CD4-positive, alpha-beta memory T cell (primary cell): ENCODE results near the gene OMG. TPM values are rescaled to one million over a fixed set of nuclear protein-coding genes. Genes with fewer than 3 reads are reported as not detected.
A peak's percentile ranks its signal among the peaks of the same experiment; 100 is the strongest.
"Not testable (repeated sequence)": the region's sequence is repeated elsewhere in the genome, so short reads cannot be mapped to it uniquely, and the experiment has no call there.

Experiments used
- CTCF ChIA-PET: fragments of 350-600 bp; sonication (Branson Sonifier 250); formaldehyde crosslinking; loops from one replicate; lab custom pipeline; 2021; ENCODE audit warnings: inconsistent platforms; ENCODE audit not compliant: partially characterized antibody; lab: Charles Lee
- POLR2A ChIA-PET: fragments of 350-600 bp; sonication (Branson Sonifier 250); formaldehyde crosslinking; loops from one replicate; lab custom pipeline; 2021; ENCODE audit not compliant: partially characterized antibody; lab: Charles Lee
- DNase-seq, 5 donors: peaks; one replicate each; pipeline versions ENCODE4 v3.0.0 to v3.0.0-alpha.2; 2020 to 2022; ENCODE audit warnings: mixed read lengths in 1 of 5
- H3K27ac ChIP-seq: one replicate; pipeline ENCODE4 v1.7.0; 2013; ENCODE audit warnings: low read depth, low read length
- H3K27me3 ChIP-seq: 2 replicates; pipeline ENCODE4 v1.7.0; 2013; ENCODE audit warnings: mild to moderate bottlenecking, low read length, moderate library complexity; ENCODE audit not compliant: insufficient read depth
- H3K36me3 ChIP-seq: 2 replicates; pipeline ENCODE4 v1.7.0; 2013; ENCODE audit warnings: mild to moderate bottlenecking, low read length, moderate library complexity; ENCODE audit not compliant: insufficient read depth
- H3K4me1 ChIP-seq: 2 replicates; pipeline ENCODE4 v1.7.0; 2013; ENCODE audit warnings: mild to moderate bottlenecking, low read length, moderate library complexity; ENCODE audit not compliant: insufficient read depth
- H3K4me3 ChIP-seq, 2 donors: one replicate each; pipeline ENCODE4 v1.7.0; 2013; ENCODE audit warnings: low read length in 2 of 2, mild to moderate bottlenecking in 1 of 2
- H3K9me3 ChIP-seq, 2 donors: one replicate each; pipeline ENCODE4 v1.7.0; 2013; ENCODE audit warnings: low read length in 2 of 2, control low read depth in 1 of 2; ENCODE audit not compliant: control insufficient read depth in 1 of 2
- H3K27ac Mint-ChIP-seq, 7 donors: one replicate each; pipeline ENCODE4 v1.8.0; 2020 to 2021; ENCODE audit warnings: mixed read lengths in 7 of 7, mild to moderate bottlenecking in 6 of 7, inconsistent platforms in 3 of 7, moderate library complexity in 3 of 7
- H3K27me3 Mint-ChIP-seq, 2 donors: one replicate each; pipeline ENCODE4 v1.8.0; 2020 to 2021; ENCODE audit warnings: mixed read lengths in 2 of 2
- H3K36me3 Mint-ChIP-seq, 2 donors: one replicate each; pipeline ENCODE4 v1.8.0; 2020 to 2021; ENCODE audit warnings: mixed read lengths in 2 of 2, inconsistent platforms in 1 of 2, mild to moderate bottlenecking in 1 of 2
- H3K4me1 Mint-ChIP-seq, 4 donors: one replicate each; pipeline ENCODE4 v1.8.0; 2020 to 2021; ENCODE audit warnings: mixed read lengths in 4 of 4, mild to moderate bottlenecking in 1 of 4
- H3K4me3 Mint-ChIP-seq, 8 donors: one replicate each; pipeline ENCODE4 v1.8.0; 2020 to 2021; ENCODE audit warnings: mixed read lengths in 8 of 8, mild to moderate bottlenecking in 7 of 8, moderate library complexity in 6 of 8, inconsistent platforms in 3 of 8
- H3K9me3 Mint-ChIP-seq, 8 donors: one replicate each; pipeline ENCODE4 v1.8.0; 2020 to 2021; ENCODE audit warnings: mixed read lengths in 8 of 8, mild to moderate bottlenecking in 5 of 8, inconsistent platforms in 3 of 8, moderate library complexity in 1 of 8
- intact Hi-C: fragments of 100-400 bp; cut with micrococcal nuclease; formaldehyde crosslinking; loops from one replicate; pipeline ENCODE4 v1.15.1; 2023
- polyA plus RNA-seq, 2 donors: library from polyadenylated mRNA; unstranded; fragments of 300-500 nt; fragmentation: Illumina TruSeq; gene quantifications; one replicate each; pipeline ENCODE4 v1.2.3, GENCODE V29; 2021
- total RNA-seq, 2 experiments: library from RNA; stranded (reverse); gene quantifications; one replicate each; pipeline ENCODE4 v1.2.3, GENCODE V29; 2021

The OMG gene
- total and polyA plus RNA-seq, 4 experiments from 2014 or later: 0.61 to 0.84 (median 0.69) TPM; not detected in 1

- Histone ChIP-seq H3K9me3 (no peaks in the 10 kb centered on the region), H3K4me1 (peaks cover 44% of the 10 kb centered on the region), H3K27me3 (no peaks in the 10 kb centered on the region), H3K36me3 (no peaks in the 10 kb centered on the region), H3K4me3 (peak overlapping the region in 1 of 2 donors; percentile 4), H3K27ac (peak overlapping the region; percentile 36)
- peaks cover 23 to 65% (median 32%) of the 10 kb centered on the region in 4 donors for H3K4me1 Mint-ChIP-seq
- no peaks in the 10 kb centered on the region for H3K27me3 Mint-ChIP-seq
- H3K4me3 Mint-ChIP-seq: peak overlapping the region; percentile 58 to 97 (median 91)
- H3K9me3 Mint-ChIP-seq: no peaks in the 10 kb centered on the region
- ChIA-PET POLR2A (no interaction called here), CTCF (interaction anchor here (1.4 kb wide), 1 partner anchor 11 kb away, joined by 3 read pairs; no protein-coding TSS in a partner anchor)
- intact Hi-C loops: loop anchor here (5.0 kb wide), 5 partner anchors 38 to 492 kb away; partner anchors contain the start of gene CRLF3
- peak overlapping the region; percentile 81 to 96 (median 88) for H3K27ac Mint-ChIP-seq
- peaks cover 12 to 40% of the 10 kb centered on the region in 2 donors for H3K36me3 Mint-ChIP-seq
- DNase-seq: no peak
Observed at GRCh38 chr17:31314782-31315100, 17.7 kb upstream of the OMG start.

- Histone ChIP-seq H3K4me1 (peaks cover 49% of the 10 kb centered on the region), H3K36me3 (no peaks in the 10 kb centered on the region), H3K27ac (peak within 1 kb of the TSS; percentile 66), H3K27me3 (no peaks in the 10 kb centered on the region), H3K4me3 (peak within 1 kb of the TSS; percentile 59 to 60), H3K9me3 (no peaks in the 10 kb centered on the region)
- Mint-ChIP-seq H3K4me1 (peaks cover 23 to 70% (median 36%) of the 10 kb centered on the region in 4 donors), H3K4me3 (peak within 1 kb of the TSS; percentile 88 to 97 (median 94)), H3K36me3 (peaks cover 12 to 36% of the 10 kb centered on the region in 2 donors), H3K27me3 (no peaks in the 10 kb centered on the region), H3K27ac (peak within 1 kb of the TSS; percentile 88 to 97 (median 90)), H3K9me3 (no peaks in the 10 kb centered on the region)
- DNase-seq: peak; percentile 59 to 75 (median 62)
- ChIA-PET CTCF (interaction anchor here (1.0 to 1.5 kb wide), 3 partner anchors 8 to 53 kb away, joined by 3 to 7 read pairs (median 3); partner anchors contain the start of gene EVI2A), POLR2A (interaction anchor here (0.6 to 9.0 kb wide), 9 partner anchors 7 to 1697 kb away, joined by 3 to 197 read pairs (median 4); partner anchors contain the start of gene EVI2A)
- intact Hi-C loops: loop anchor here (2.0 to 5.0 kb wide), 5 partner anchors 38 to 233 kb away; no protein-coding TSS in a partner anchor
Observed at GRCh38 chr17:31313982-31314781, 17.1 kb upstream of the OMG start, which contains the start of gene EVI2B. TSS of gene EVI2B (minus strand) at chr17:31314054. CDS start at chr17:31305609, 8,445 bp downstream.

DNA sequence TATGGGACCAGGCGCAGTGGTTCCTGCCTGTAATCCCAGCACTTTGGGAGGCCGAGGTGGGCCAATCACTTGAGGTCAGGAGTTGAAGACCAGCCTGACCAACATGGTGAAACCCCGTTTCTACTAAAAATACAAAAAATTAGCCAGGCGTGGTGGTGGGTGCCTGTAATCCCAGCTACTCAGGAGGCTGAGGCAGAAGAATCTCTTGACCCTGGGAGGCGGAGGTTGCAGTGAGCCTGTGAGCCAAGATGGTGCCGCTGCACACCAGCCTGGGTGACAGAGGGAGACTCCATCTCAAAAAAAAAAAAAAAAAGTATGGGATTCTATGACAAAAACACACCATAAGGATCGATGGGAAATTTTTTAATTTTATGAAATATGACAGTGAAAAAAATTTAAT lies 15.2 kb upstream of the OMG start:
- Histone ChIP-seq H3K4me3 (peak overlapping the region; percentile 45 to 59), H3K4me1 (peaks cover 61% of the 10 kb centered on the region), H3K27ac (peak overlapping the region; percentile 70)
- H3K27me3 ChIP-seq, H3K36me3 ChIP-seq, H3K27me3 Mint-ChIP-seq, H3K9me3 Mint-ChIP-seq, H3K9me3 ChIP-seq: not testable (repeated sequence)
- peak in 4 of 5 donors; percentile 30 to 48 (median 38) for DNase-seq
- H3K27ac Mint-ChIP-seq: peak overlapping the region; percentile 92 to 98 (median 97)
- peaks cover 3 to 36% of the 10 kb centered on the region in 2 donors for H3K36me3 Mint-ChIP-seq
- intact Hi-C loops: loop anchor here (2.0 to 5.0 kb wide), 5 partner anchors 40 to 235 kb away; no protein-coding TSS in a partner anchor
- H3K4me1 Mint-ChIP-seq: peaks cover 31 to 75% (median 48%) of the 10 kb centered on the region in 4 donors
- CTCF ChIA-PET: interaction anchor here (1.1 to 2.1 kb wide), 5 partner anchors 8 to 64 kb away, joined by 3 to 9 read pairs (median 4); no protein-coding TSS in a partner anchor
- peak overlapping the region; percentile 80 to 98 (median 92) for H3K4me3 Mint-ChIP-seq
- POLR2A ChIA-PET: interaction anchor here (0.7 to 9.0 kb wide), 6 partner anchors 8 to 217 kb away, joined by 3 to 197 read pairs (median 6); partner anchors contain the start of gene EVI2A

DNA sequence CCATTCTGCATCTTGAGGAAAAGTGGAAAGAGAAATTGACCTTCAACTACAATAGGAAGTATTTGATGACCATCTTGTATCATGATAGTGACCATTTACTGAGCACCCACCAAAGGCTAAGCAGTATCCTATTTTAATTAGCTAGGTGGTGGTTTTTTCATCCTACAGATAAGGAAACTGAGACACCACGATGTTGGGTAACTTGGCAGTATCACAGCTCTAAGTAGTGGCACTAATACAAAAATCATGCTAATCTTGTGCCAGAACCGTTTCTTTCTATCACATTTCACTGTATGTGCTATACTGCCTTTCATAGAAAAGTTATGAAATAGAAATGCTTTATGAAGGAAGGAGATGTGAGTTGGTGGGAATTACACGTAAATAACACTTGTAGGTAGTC lies 14.5 kb upstream of the OMG start:
- no peak for DNase-seq
- Histone ChIP-seq H3K27me3 (no peaks in the 10 kb centered on the region), H3K4me1 (peaks cover 61% of the 10 kb centered on the region), H3K27ac (peak overlapping the region; percentile 70), H3K36me3 (no peaks in the 10 kb centered on the region), H3K9me3 (no peaks in the 10 kb centered on the region), H3K4me3 (peak overlapping the region; percentile 45 to 59)
- Mint-ChIP-seq H3K36me3 (peaks cover 5 to 37% of the 10 kb centered on the region in 2 donors), H3K4me3 (peak overlapping the region; percentile 80 to 98 (median 92)), H3K9me3 (no peaks in the 10 kb centered on the region), H3K27me3 (no peaks in the 10 kb centered on the region), H3K27ac (peak overlapping the region; percentile 92 to 98 (median 97)), H3K4me1 (peaks cover 34 to 73% (median 50%) of the 10 kb centered on the region in 4 donors)
- ChIA-PET CTCF (interaction anchor here (1.1 to 2.1 kb wide), 5 partner anchors 8 to 64 kb away, joined by 3 to 9 read pairs (median 4); no protein-coding TSS in a partner anchor), POLR2A (interaction anchor here (1.2 to 9.0 kb wide), 6 partner anchors 9 to 487 kb away, joined by 4 to 197 read pairs (median 7); partner anchors contain the start of genes CRLF3 and EVI2A)
- intact Hi-C loops: loop anchor here (5.0 kb wide), 4 partner anchors 41 to 236 kb away; no protein-coding TSS in a partner anchor

DNA sequence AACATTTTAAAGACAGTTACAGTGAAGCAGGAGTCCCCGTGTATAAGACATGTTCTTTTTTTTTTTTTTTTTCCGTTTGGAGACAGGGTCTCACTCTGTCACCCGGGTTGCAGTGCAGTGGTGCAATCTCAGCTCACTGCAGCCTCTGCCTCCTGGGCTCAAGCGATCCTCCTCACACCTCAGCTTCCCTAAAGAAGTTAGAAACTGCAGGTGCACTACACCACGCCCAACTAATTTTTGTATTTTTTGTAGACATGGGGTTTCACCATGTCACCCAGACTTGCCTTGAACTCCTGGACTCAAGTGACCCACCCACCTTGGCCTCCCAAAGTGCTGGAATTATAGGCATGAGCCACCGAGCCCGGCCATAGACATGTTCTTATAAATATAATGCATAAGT lies 13.8 kb upstream of the OMG start:
- H3K4me3 ChIP-seq: peak overlapping the region; percentile 45 to 59
- ChIA-PET CTCF (interaction anchor here (0.9 to 2.1 kb wide), 5 partner anchors 9 to 486 kb away, joined by 3 to 9 read pairs (median 4); partner anchors contain the start of gene CRLF3), POLR2A (interaction anchor here (0.8 to 9.0 kb wide), 8 partner anchors 8 to 487 kb away, joined by 3 to 197 read pairs (median 6); partner anchors contain the start of genes CRLF3 and EVI2A)
- H3K36me3 ChIP-seq: peaks cover under 1% of the 10 kb centered on the region
- H3K27me3 Mint-ChIP-seq: no peaks in the 10 kb centered on the region
- no peaks in the 10 kb centered on the region for H3K27me3 ChIP-seq
- peaks cover 35 to 73% (median 52%) of the 10 kb centered on the region in 4 donors for H3K4me1 Mint-ChIP-seq
- intact Hi-C loops: loop anchor here (1.0 to 5.0 kb wide), 5 partner anchors 10 to 236 kb away; partner anchors contain the start of gene EVI2A
- DNase-seq: peak in 2 of 5 donors; percentile 15 to 46
- peak overlapping the region; percentile 80 to 98 (median 92) for H3K4me3 Mint-ChIP-seq
- H3K27ac ChIP-seq: peak overlapping the region; percentile 70
- H3K4me1 ChIP-seq: peaks cover 61% of the 10 kb centered on the region
- peaks cover 12 to 41% of the 10 kb centered on the region in 2 donors for H3K36me3 Mint-ChIP-seq
- H3K9me3 ChIP-seq: no peaks in the 10 kb centered on the region
- H3K27ac Mint-ChIP-seq: peak overlapping the region; percentile 92 to 98 (median 97)
- H3K9me3 Mint-ChIP-seq: no peaks in the 10 kb centered on the region

DNA sequence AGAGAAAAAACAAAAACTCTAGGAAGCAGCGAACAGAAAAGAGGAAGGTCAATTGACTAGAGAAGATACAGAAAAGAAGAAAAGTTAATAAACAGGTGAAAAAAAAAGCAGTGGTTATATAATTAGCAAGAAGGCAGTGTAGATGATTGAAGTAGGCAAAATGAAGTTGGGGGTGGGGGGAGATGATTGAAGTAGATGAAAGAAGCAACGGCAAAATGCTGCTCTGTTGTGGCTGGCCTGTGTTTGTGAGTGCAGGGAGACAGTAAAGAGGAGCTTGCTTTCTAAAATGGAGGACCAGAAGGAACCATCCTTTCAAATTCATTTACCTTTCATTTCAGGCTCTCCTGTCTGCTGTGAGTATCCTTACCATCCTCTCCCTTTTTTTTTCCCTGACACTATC lies 13.2 kb upstream of the OMG start:
- Mint-ChIP-seq H3K36me3 (peaks cover 18 to 46% of the 10 kb centered on the region in 2 donors), H3K27ac (peak overlapping the region; percentile 92 to 98 (median 95)), H3K4me3 (peak overlapping the region; percentile 80 to 96 (median 90)), H3K4me1 (peaks cover 35 to 76% (median 53%) of the 10 kb centered on the region in 4 donors), H3K9me3 (no peaks in the 10 kb centered on the region), H3K27me3 (no peaks in the 10 kb centered on the region)
- Histone ChIP-seq H3K27me3 (no peaks in the 10 kb centered on the region), H3K36me3 (peaks cover 7% of the 10 kb centered on the region), H3K4me3 (peak overlapping the region; percentile 45 to 59), H3K9me3 (no peaks in the 10 kb centered on the region), H3K4me1 (peaks cover 61% of the 10 kb centered on the region), H3K27ac (peak overlapping the region; percentile 70)
- POLR2A ChIA-PET: interaction anchor here (0.7 to 9.0 kb wide), 10 partner anchors 10 to 486 kb away, joined by 3 to 197 read pairs (median 5); partner anchors contain the start of genes CRLF3 and EVI2A
- intact Hi-C loops: loop anchor here (1.0 to 5.0 kb wide), 5 partner anchors 11 to 237 kb away; partner anchors contain the start of gene EVI2A
- DNase-seq: peak; percentile 75 to 90 (median 81)
- CTCF ChIA-PET: interaction anchor here (0.9 to 2.1 kb wide), 3 partner anchors 58 to 485 kb away, joined by 3 to 4 read pairs (median 3); partner anchors contain the start of gene CRLF3
